Measurements from ENCODE around the gene TTC7B. TPM values are rescaled to one million over a fixed set of nuclear protein-coding genes. Genes with fewer than 3 reads are reported as not detected.

The TTC7B gene
- total and polyA plus RNA-seq, 2 donors (not counting 3 experiments of a cell fraction or from before 2014, with no cell fraction given), result 46.8 to 76.5 TPM

- H3K36me3 ChIP-seq (ENCODE audit: control insufficient read depth in 2 of 2, extremely low read depth in 1 of 2, insufficient read depth in 2 of 2, low read length in 2 of 2), result peaks cover 0 to 4% of the 10 kb centered on the region in 2 experiments
- no peak overlapping the region for H3K4me3 ChIP-seq (replicated peaks in 1 of 3; ENCODE audit: insufficient read depth in 1 of 3, low read depth in 1 of 3, low read length in 3 of 3)
- no peak overlapping the region for H2AFZ ChIP-seq (ENCODE audit: low read depth, low read length)
- ChIA-PET CTCF (interaction anchor here (1.2 to 1.4 kb wide), 2 partner anchors 16 to 282 kb away, joined by 3 to 4 read pairs; no protein-coding TSS in a partner anchor), POLR2A (no interaction called here)
- H3K79me2 ChIP-seq (ENCODE audit: control insufficient read depth, insufficient read depth, low read length), result no peaks in the 10 kb centered on the region
- no peak overlapping the region for H3K4me2 ChIP-seq (ENCODE audit: insufficient read depth, low read length)
- peaks cover 16% of the 10 kb centered on the region for H3K4me1 ChIP-seq (ENCODE audit: control insufficient read depth, extremely low read depth, insufficient read depth, low read length)
- dilution Hi-C loops (cut with MboI; ENCODE audit: extremely low pct_ligation_motif_present, low sequenced_read_pairs) (no loop called here), intact Hi-C loops (cut with micrococcal nuclease) (no loop called here)
- TF ChIP-seq JUN (IDR thresholded peaks at IDR 0.05; ENCODE audit: borderline replicate concordance, insufficient read depth, insufficient read length, low read depth) (no peak), GATA2 (IDR thresholded peaks at IDR 0.05; ENCODE audit: insufficient read depth, insufficient read length, low read depth, low read length) (no peak), CTCF (IDR thresholded peaks at IDR 0.05; ENCODE audit: extremely low read depth in 1 of 2, insufficient read depth in 1 of 2, low read depth in 1 of 2, low read length in 2 of 2) (no peak), EZH2 (IDR thresholded peaks at IDR 0.05; ENCODE audit: borderline replicate concordance, low read depth, low read length, severe bottlenecking) (no peak), MYC (IDR thresholded peaks at IDR 0.05; ENCODE audit: low read depth, low read length) (no peak), MAX (IDR thresholded peaks at IDR 0.05; ENCODE audit: insufficient read depth, insufficient read length) (no peak), FOS (IDR thresholded peaks at IDR 0.05; ENCODE audit: borderline replicate concordance, insufficient read depth, low read length) (no peak), POLR2A (IDR thresholded peaks at IDR 0.05; ENCODE audit: low read depth, low read length) (no peak)
- H3K9ac ChIP-seq (replicated peaks; ENCODE audit: extremely low read depth, insufficient read depth, low read length), result no peak overlapping the region
- BruUV-seq (replicated peaks), result no TSS peak
- H3K27me3 ChIP-seq (ENCODE audit: control insufficient read depth in 2 of 2, insufficient read depth in 2 of 2, low read length in 2 of 2), result no peaks in the 10 kb centered on the region
- DNase-seq (ENCODE audit: low read depth, low spot score), result no peak
- no peaks in the 10 kb centered on the region for H3K9me1 ChIP-seq (replicated peaks; ENCODE audit: control insufficient read depth, extremely low read depth, insufficient read depth, low read length)
- no peak overlapping the region for H3K27ac ChIP-seq (ENCODE audit: insufficient read depth, low read depth, low read length)
- H4K20me1 ChIP-seq (replicated peaks; ENCODE audit: control insufficient read depth, extremely low read depth, insufficient read depth, low read length), result no peaks in the 10 kb centered on the region
- no peaks in the 10 kb centered on the region for H3K9me3 ChIP-seq (replicated peaks; ENCODE audit: control insufficient read depth, insufficient read depth, low read length)
- FAIRE-seq, result no peak
These were observed 134.3 kb downstream of the TTC7B start for GRCh38 chr14:90681929-90682328.

All from endothelial cell of umbilical vein (primary cell).